PC-9 (cell line): ENCODE results near the gene ZNF565. TPM values are rescaled to one million over a fixed set of nuclear protein-coding genes. Genes with fewer than 3 reads are reported as not detected.

Source experiments
- BruUV-seq: library from RNA; stranded (reverse); fragments of 400-500 nt; replicated peaks from 2 replicates; lab custom pipeline; 2021; lab: Mats Ljungman, UMichigan
- CTCF ChIA-PET: fragments of 300-600 bp; sonication (Branson Sonifier 250); formaldehyde crosslinking; loops from one replicate; lab custom pipeline; 2022; ENCODE audit warnings: antibody characterized with exemption; lab: Charles Lee
- POLR2A ChIA-PET: fragments of 300-600 bp; sonication (Branson Sonifier 250); formaldehyde crosslinking; loops from one replicate; lab custom pipeline; 2022; ENCODE audit warnings: antibody characterized with exemption; ENCODE audit not compliant: unreplicated experiment; lab: Charles Lee
- DNase-seq, 2 experiments: peaks; one replicate each; pipeline versions ENCODE4 v3.0.0 to v3.0.0-alpha.2; 2015 to 2022; ENCODE audit warnings: mixed read lengths in 1 of 2
- H2AFZ ChIP-seq: fragments of 200-600 bp; sonication (generic); 2 replicates; pipeline ENCODE4 v1.8.1; 2017; ENCODE audit warnings: antibody characterized with exemption
- H3F3A ChIP-seq: fragments of 200-600 bp; sonication (generic); 2 replicates; pipeline ENCODE4 v1.8.1; 2017; ENCODE audit warnings: antibody characterized with exemption, mild to moderate bottlenecking, low read depth; ENCODE audit not compliant: insufficient read depth
- H3K27ac ChIP-seq: fragments of 200-600 bp; sonication (generic); 2 replicates; pipeline ENCODE4 v1.6.1; 2016; ENCODE audit warnings: mixed run types
- H3K27me3 ChIP-seq: fragments of 200-600 bp; sonication (generic); 2 replicates; pipeline ENCODE4 v1.6.1; 2016; ENCODE audit warnings: low read depth, mixed run types; ENCODE audit not compliant: insufficient read depth
- H3K36me3 ChIP-seq: fragments of 200-600 bp; sonication (generic); 2 replicates; pipeline ENCODE4 v1.6.1; 2016; ENCODE audit warnings: low read depth, mixed run types
- H3K4me1 ChIP-seq: fragments of 200-600 bp; sonication (generic); replicated peaks from 2 replicates; pipeline ENCODE4 v1.6.1; 2016; ENCODE audit warnings: mixed run types; ENCODE audit not compliant: insufficient read depth
- H3K4me2 ChIP-seq: fragments of 200-600 bp; sonication (generic); 2 replicates; pipeline ENCODE4 v1.6.1; 2017; ENCODE audit warnings: mixed run types
- H3K4me3 ChIP-seq: fragments of 200-600 bp; sonication (generic); 2 replicates; pipeline ENCODE4 v1.6.1; 2016; ENCODE audit warnings: mixed run types
- H3K79me2 ChIP-seq: fragments of 200-600 bp; sonication (generic); 2 replicates; pipeline ENCODE4 v1.6.1; 2017; ENCODE audit warnings: low read depth, mixed run types
- H3K9me2 ChIP-seq: fragments of 200-600 bp; sonication (generic); 2 replicates; pipeline ENCODE4 v1.8.1; 2017; ENCODE audit warnings: mild to moderate bottlenecking; ENCODE audit not compliant: insufficient read depth
- H3K9me3 ChIP-seq: fragments of 200-600 bp; sonication (generic); 2 replicates; pipeline ENCODE4 v1.8.1; 2016; ENCODE audit warnings: low read depth; ENCODE audit not compliant: insufficient read depth
- H4K20me1 ChIP-seq: fragments of 200-600 bp; sonication (generic); 2 replicates; pipeline ENCODE4 v1.8.1; 2017; ENCODE audit not compliant: insufficient read depth
- EZH2 ChIP-seq: fragments of 200-600 bp; sonication (generic); IDR thresholded peaks from 2 replicates; pipeline ENCODE4 v1.8.0; 2017; ENCODE audit warnings: antibody characterized with exemption, low read depth
- intact Hi-C: fragments of 100-400 bp; cut with micrococcal nuclease; formaldehyde crosslinking; loops from one replicate; pipeline ENCODE4 v1.10.0; 2022; ENCODE audit not compliant: unreplicated experiment
- total RNA-seq: library from RNA; stranded (reverse); gene quantifications from 2 replicates; pipeline ENCODE4 v1.2.3, GENCODE V29; 2021
- TF ChIP-seq, protein P1 (sequence below): fragments of 200-600 bp; sonication (generic); conservative IDR thresholded peaks from 2 replicates; pipeline ENCODE4 v1.6.1; 2017; ENCODE audit warnings: mixed run types, antibody characterized with exemption, mild to moderate bottlenecking, moderate library complexity

The ZNF565 gene
- total RNA-seq, 1 experiment from 2014 or later: 3.3 TPM

DNA sequence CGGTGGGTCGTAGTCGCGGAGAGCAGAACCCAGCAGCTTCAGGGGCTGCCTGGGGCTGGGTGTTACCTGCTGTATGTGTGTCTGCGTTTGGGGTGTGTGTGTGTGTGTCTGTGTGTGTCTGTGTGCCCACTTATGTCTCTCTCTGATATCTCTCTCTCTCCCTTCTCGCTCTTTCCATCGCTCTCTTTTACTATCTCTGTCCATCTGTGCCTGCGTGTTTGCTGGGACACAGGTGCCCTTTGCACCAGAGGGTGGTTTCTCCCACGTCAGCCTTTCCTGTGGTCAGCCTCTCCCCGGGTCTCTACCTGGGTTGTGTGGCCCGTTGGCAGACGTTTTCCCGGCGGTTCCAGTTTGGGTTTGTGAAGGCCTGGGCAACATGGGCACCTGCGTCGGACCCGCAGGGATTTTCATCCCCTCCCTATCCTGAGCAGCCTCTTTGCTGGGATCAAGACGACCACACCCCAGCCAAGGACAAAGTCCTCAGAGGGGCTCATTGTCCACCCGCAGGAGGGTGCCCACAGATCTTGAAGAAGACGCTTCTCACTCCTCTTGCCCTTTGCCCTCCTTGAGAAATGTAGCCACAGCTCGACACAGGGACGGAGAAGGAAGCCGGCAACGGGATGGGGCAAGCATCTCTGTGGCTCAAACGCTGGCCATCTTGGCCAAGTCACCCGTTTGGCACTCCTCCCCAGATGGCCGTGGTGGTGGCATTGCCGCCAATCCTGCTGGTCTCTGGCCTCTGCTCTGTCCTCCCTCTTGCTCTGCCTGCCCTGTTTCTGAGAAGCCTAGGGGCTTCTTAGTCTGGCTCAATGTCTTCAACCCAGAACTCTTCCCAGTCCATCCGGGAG is 43.8 kb upstream of the ZNF565 start:
- H3K4me2 ChIP-seq: no peak overlapping the region
- H3K27me3 ChIP-seq: peaks cover 29% of the 10 kb centered on the region
- H3K36me3 ChIP-seq: no peaks in the 10 kb centered on the region
- BruUV-seq: no TSS peak
- H3K9me3 ChIP-seq: no peaks in the 10 kb centered on the region
- no peaks in the 10 kb centered on the region for H4K20me1 ChIP-seq
- ChIA-PET POLR2A (no interaction called here), CTCF (no interaction called here)
- no peaks in the 10 kb centered on the region for H3K9me2 ChIP-seq
- intact Hi-C loops: no loop called here
- H3K4me3 ChIP-seq: no peak overlapping the region
- H3K27ac ChIP-seq: no peak overlapping the region
- no peak for TF ChIP-seq EZH2
- TF ChIP-seq, protein P1, sequence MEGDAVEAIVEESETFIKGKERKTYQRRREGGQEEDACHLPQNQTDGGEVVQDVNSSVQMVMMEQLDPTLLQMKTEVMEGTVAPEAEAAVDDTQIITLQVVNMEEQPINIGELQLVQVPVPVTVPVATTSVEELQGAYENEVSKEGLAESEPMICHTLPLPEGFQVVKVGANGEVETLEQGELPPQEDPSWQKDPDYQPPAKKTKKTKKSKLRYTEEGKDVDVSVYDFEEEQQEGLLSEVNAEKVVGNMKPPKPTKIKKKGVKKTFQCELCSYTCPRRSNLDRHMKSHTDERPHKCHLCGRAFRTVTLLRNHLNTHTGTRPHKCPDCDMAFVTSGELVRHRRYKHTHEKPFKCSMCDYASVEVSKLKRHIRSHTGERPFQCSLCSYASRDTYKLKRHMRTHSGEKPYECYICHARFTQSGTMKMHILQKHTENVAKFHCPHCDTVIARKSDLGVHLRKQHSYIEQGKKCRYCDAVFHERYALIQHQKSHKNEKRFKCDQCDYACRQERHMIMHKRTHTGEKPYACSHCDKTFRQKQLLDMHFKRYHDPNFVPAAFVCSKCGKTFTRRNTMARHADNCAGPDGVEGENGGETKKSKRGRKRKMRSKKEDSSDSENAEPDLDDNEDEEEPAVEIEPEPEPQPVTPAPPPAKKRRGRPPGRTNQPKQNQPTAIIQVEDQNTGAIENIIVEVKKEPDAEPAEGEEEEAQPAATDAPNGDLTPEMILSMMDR: no peak
- H3F3A ChIP-seq: no peaks in the 10 kb centered on the region
- H3K4me1 ChIP-seq: no peaks in the 10 kb centered on the region
- H2AFZ ChIP-seq: no peak overlapping the region
- no peaks in the 10 kb centered on the region for H3K79me2 ChIP-seq
- DNase-seq: no peak

DNA sequence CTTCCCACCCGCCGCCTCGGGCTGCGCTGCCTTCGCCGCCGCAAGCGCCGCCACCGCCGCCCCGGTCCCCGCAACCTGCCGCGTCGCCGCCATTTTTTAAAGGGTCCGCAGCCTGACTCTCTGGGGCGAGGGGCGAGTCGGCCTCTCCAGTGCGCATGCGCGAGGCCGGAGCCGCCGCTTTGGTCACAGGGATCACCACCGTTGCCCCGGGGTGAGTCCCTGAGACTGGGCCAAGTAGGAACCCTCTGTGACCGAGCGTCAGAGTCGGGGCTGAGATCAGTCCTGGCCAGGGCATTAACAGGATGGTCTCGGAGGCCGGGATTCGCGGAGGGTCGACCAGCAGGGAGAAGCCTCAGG is 43.0 kb upstream of the ZNF565 start:
- no TSS peak for BruUV-seq
- no peaks in the 10 kb centered on the region for H4K20me1 ChIP-seq
- no peak for TF ChIP-seq EZH2
- no peak overlapping the region for H3K4me3 ChIP-seq
- H3K9me2 ChIP-seq: no peaks in the 10 kb centered on the region
- no peaks in the 10 kb centered on the region for H3K79me2 ChIP-seq
- H3K4me2 ChIP-seq: no peak overlapping the region
- no peaks in the 10 kb centered on the region for H3K9me3 ChIP-seq
- no peaks in the 10 kb centered on the region for H3K4me1 ChIP-seq
- H2AFZ ChIP-seq: no peak overlapping the region
- POLR2A ChIA-PET: no interaction called here
- CTCF ChIA-PET: no interaction called here
- intact Hi-C loops: no loop called here
- H3K27me3 ChIP-seq: peaks cover 24% of the 10 kb centered on the region
- no peak overlapping the region for H3K27ac ChIP-seq
- DNase-seq: no peak
- no peaks in the 10 kb centered on the region for H3F3A ChIP-seq
- H3K36me3 ChIP-seq: no peaks in the 10 kb centered on the region

DNA sequence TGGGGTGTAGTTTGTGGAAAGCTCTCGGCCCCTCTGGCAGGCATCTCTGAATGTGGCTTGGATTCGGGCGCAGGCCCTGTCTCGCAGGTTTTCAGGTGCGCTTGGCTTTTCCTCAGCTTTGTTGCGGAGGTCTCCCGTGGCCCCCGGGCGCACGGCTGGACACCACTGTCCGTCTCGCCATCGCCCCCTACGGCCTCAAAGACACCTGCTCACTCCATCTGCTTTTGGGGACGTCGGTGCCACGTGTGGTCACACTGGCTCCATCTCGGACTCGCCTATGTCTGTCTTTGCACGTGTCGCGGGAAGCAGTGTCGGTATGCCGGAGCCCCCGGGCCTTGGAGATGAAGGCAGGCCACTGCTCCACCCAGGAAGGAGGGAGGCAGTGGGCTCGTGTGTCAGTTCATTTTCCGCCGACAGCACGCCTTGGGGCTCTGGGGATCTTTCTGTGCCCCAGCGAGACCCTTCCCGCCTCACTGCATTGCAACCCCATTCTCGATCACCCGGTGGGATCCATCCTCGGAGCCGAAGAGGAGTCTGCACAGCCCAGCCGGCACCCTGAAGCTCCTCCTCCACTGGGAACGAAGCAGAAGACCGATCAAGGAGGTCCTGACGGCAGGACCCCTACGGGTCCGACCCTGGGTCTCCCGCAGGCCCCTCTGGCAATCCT is 42.5 kb upstream of the ZNF565 start:
- intact Hi-C loops: no loop called here
- Histone ChIP-seq H3K79me2 (no peaks in the 10 kb centered on the region), H4K20me1 (no peaks in the 10 kb centered on the region), H3K27me3 (peaks cover 22% of the 10 kb centered on the region), H3K9me2 (no peaks in the 10 kb centered on the region), H3K36me3 (no peaks in the 10 kb centered on the region), H3K4me3 (no peak overlapping the region), H3K27ac (no peak overlapping the region), H3K9me3 (no peaks in the 10 kb centered on the region), H3K4me2 (no peak overlapping the region), H2AFZ (no peak overlapping the region), H3K4me1 (no peaks in the 10 kb centered on the region), H3F3A (no peaks in the 10 kb centered on the region)
- POLR2A ChIA-PET: no interaction called here
- DNase-seq: no peak
- no TSS peak for BruUV-seq
- TF ChIP-seq, protein P1: no peak
- TF ChIP-seq EZH2: no peak
- CTCF ChIA-PET: no interaction called here
